ENCODE results near the gene TMC6. TPM values are rescaled to one million over a fixed set of nuclear protein-coding genes. Genes with fewer than 3 reads are reported as not detected.
"Not testable (repeated sequence)": the region's sequence is repeated elsewhere in the genome, so short reads cannot be mapped to it uniquely, and the experiment has no call there.

Gene TMC6
- total RNA-seq, 1 donor: 136 TPM

- Histone ChIP-seq H3K27me3 (ENCODE audit: insufficient read depth, low read length) (no peaks in the 10 kb centered on the region), H3K9me3 (ENCODE audit: low read depth, low read length) (no peaks in the 10 kb centered on the region), H3K4me3 (ENCODE audit: low read length) (no peak overlapping the region), H3K4me1 (ENCODE audit: insufficient read depth, low read length) (no peaks in the 10 kb centered on the region)
These were observed 58.9 kb downstream of the TMC6 start for GRCh38 chr17:78069695-78070094.

DNA sequence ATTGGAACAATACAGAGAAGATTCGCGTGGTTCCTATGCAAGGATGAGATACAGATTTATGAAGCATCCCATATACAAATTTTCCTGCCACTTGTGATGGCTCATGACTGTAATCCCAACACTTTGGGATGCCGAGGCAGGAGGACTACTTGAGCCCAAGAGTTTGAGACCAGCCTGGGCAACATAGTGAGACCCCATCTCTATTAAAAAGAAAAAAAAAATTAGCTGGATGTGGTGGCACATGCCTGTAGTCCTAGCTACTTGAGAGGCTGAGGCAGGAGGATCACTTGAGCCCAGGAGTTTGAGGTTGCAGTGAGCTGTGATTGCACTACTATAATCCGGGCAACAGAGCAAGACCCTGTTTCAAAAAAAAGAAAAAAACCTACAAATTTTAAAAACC lies 61.6 kb downstream of the TMC6 start:
- H3K4me3 ChIP-seq (ENCODE audit: low read length); H3K27me3 ChIP-seq (ENCODE audit: insufficient read depth, low read length); H3K4me1 ChIP-seq (ENCODE audit: insufficient read depth, low read length); H3K9me3 ChIP-seq (ENCODE audit: low read depth, low read length): not testable (repeated sequence)

DNA sequence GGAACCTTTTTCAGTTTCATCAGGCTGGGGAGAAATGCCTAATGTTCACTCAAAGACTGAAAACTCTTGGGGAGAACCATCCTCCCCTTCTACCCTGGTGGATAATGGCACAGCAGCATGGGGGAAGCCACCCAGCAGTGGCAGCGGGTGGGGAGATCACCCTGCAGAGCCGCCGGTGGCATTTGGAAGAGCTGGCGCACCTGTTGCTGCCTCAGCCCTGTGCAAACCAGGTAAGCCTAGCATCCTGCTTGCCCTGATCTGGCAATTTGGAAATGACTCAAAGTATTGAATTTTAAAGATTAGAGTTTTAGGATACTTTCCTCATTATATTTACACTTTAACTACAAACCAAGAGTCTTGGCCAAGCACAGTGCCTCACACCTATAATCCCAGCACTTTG lies 63.8 kb downstream of the TMC6 start:
- Histone ChIP-seq H3K9me3 (ENCODE audit: low read depth, low read length) (no peaks in the 10 kb centered on the region), H3K4me3 (ENCODE audit: low read length) (no peak overlapping the region), H3K4me1 (ENCODE audit: insufficient read depth, low read length) (no peaks in the 10 kb centered on the region), H3K27me3 (ENCODE audit: insufficient read depth, low read length) (no peaks in the 10 kb centered on the region)

DNA sequence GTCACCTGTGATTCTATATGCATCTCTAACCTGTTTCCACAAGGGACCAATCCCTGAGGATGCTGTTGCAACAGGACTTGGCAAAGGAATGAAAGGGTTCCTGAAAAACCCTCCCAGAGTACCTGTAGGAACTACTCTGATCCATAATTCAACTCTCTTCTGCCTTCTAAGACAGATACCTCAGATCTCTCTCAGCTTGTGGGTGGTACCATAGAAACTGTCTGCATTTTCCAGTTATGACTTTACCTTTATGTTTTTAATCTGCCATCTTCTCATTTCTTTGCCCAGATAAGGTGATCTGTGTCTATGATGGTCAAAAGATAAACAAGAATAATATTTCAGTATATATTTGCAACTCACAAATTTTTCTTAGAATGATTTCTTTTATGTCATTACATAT lies 65.1 kb downstream of the TMC6 start:
- Histone ChIP-seq H3K9me3 (ENCODE audit: low read depth, low read length) (no peaks in the 10 kb centered on the region), H3K4me1 (ENCODE audit: insufficient read depth, low read length) (no peaks in the 10 kb centered on the region), H3K4me3 (ENCODE audit: low read length) (no peak overlapping the region), H3K27me3 (ENCODE audit: insufficient read depth, low read length) (no peaks in the 10 kb centered on the region)

GRCh38 chr17:78062596-78062995 lies 66.0 kb downstream of the TMC6 start:
- Histone ChIP-seq H3K4me1 (ENCODE audit: insufficient read depth, low read length) (peaks cover 3% of the 10 kb centered on the region), H3K27me3 (ENCODE audit: insufficient read depth, low read length) (no peaks in the 10 kb centered on the region), H3K9me3 (ENCODE audit: low read depth, low read length) (no peaks in the 10 kb centered on the region), H3K4me3 (ENCODE audit: low read length) (no peak overlapping the region)

Other genes with a start within 250 kb of the TMC6 start
- gene TNRC6C, start 170.1 kb downstream of the TMC6 start, total RNA-seq: 12.4 TPM
- gene TMC8, start 2.0 kb upstream of the TMC6 start, total RNA-seq: 138 TPM
- not detected for gene C17orf99, start 17.6 kb upstream of the TMC6 start, total RNA-seq
- gene SYNGR2, start 39.8 kb upstream of the TMC6 start, total RNA-seq: 44.7 TPM
- 0.94 TPM for gene TK1, start 58.3 kb upstream of the TMC6 start, total RNA-seq
- 5.0 TPM for gene AFMID, start 58.6 kb upstream of the TMC6 start, total RNA-seq
- 0.21 TPM for gene BIRC5, start 85.5 kb upstream of the TMC6 start, total RNA-seq
- gene TMEM235, start 102.9 kb upstream of the TMC6 start, total RNA-seq: not detected
- gene SOCS3, start 231.3 kb upstream of the TMC6 start, total RNA-seq: 503 TPM
- 62.8 TPM for gene PGS1, start 249.9 kb upstream of the TMC6 start, total RNA-seq

Measured in mononuclear cell (primary cell).